Adrenal gland (tissue), 12 donors: ENCODE measurements around the gene PPP1R1C. TPM values are rescaled to one million over a fixed set of nuclear protein-coding genes. Genes with fewer than 3 reads are reported as not detected.
"Not testable (repeated sequence)": the region's sequence is repeated elsewhere in the genome, so short reads cannot be mapped to it uniquely, and the experiment has no call there.

ENCODE experiments used
- DNase-seq, 7 donors: peaks; one replicate each; pipeline ENCODE4 v3.0.0-alpha.2; 2019 to 2020
- H3K27ac ChIP-seq, 5 donors: fragments of 200-600 bp; sonication (generic) in 4 of 5; 1 replicate in 3 of 5; 2 replicates in 2 of 5; pipeline versions ENCODE4 v1.5.1 to v1.8.0; 2016 to 2020; ENCODE audit warnings: mild to moderate bottlenecking in 1 of 5
- H3K27me3 ChIP-seq: fragments of 200-600 bp; 2 replicates; pipeline ENCODE4 v1.8.0; 2021
- H3K36me3 ChIP-seq, 2 donors: fragments of 200-600 bp; replicated peaks in 1 of 2; 1 replicate in 1 of 2; 2 replicates in 1 of 2; pipeline versions ENCODE4 v1.5.1 to v1.8.0; 2018 to 2022
- H3K4me1 ChIP-seq, 2 donors: fragments of 200-600 bp; replicated peaks in 1 of 2; 1 replicate in 1 of 2; 2 replicates in 1 of 2; pipeline versions ENCODE4 v1.5.1 to v1.8.0; 2018 to 2021
- H3K4me3 ChIP-seq, 4 donors: fragments of 200-600 bp; sonication (generic) in 3 of 4; one replicate each; pipeline ENCODE4 v1.5.1; 2016 to 2018
- H3K9me3 ChIP-seq, 3 donors: fragments of 200-600 bp; sonication (generic) in 1 of 3; replicated peaks in 1 of 3; 1 replicate in 2 of 3; 2 replicates in 1 of 3; pipeline versions ENCODE4 v1.5.1 to v1.8.0; 2016 to 2021
- CTCF ChIP-seq, 6 experiments: fragments of 450-650 bp in 4 of 6; fragments of 200-600 bp in 2 of 6; sonication (generic) in 1 of 6; IDR thresholded peaks; 1 replicate in 5 of 6; 2 replicates in 1 of 6; pipeline versions ENCODE4 v1.5.1 to v1.8.0; 2016 to 2021; ENCODE audit warnings: antibody characterized with exemption in 6 of 6, mild to moderate bottlenecking in 2 of 6, moderate library complexity in 1 of 6
- POLR2A ChIP-seq, 2 donors: fragments of 450-650 bp; IDR thresholded peaks; one replicate each; pipeline ENCODE4 v1.6.1; 2017; ENCODE audit warnings: antibody characterized with exemption in 2 of 2, mild to moderate bottlenecking in 2 of 2, moderate library complexity in 1 of 2
- WGBS, 4 donors: extraction: QIAGEN DNeasy Blood & Tissue Kit in 2 of 4; methylation state at CpG; one replicate each; pipeline versions ENCODE4 v1.1.5 to v1.1.7; 2013 to 2017; 5-methylcytosine and 5-hydroxymethylcytosine counted together
- intact Hi-C, 2 donors: fragments of 100-400 bp; cut with DNase I; formaldehyde crosslinking; loops; one replicate each; pipeline versions ENCODE4 v1.14.1 to v1.15.0; 2022 to 2023
- polyA plus RNA-seq, 3 donors: library from polyadenylated mRNA; stranded (reverse); fragments of 200-250 nt in 2 of 3; fragments of 350-450 nt in 1 of 3; fragmentation: Illumina TruSeq in 1 of 3; extraction: RNeasy Lipid Tissue Mini Kit (QIAGEN cat#74804) in 1 of 3; gene quantifications; one replicate each; pipeline ENCODE4 v1.2.3, GENCODE V29; 2013 to 2014
- total RNA-seq, 9 donors: library from RNA; depleted of rRNA in 4 of 9; stranded (reverse); fragments of >200 nt in 4 of 9; fragments of 120-200 nt in 1 of 9; fragmentation: NEBNext Ultra II Directional in 1 of 9; extraction: Animal tissue kit (Norgen Biotek cat#: 25700) in 1 of 9; gene quantifications; one replicate each; pipeline versions ENCODE4 v1.1.0 to v1.2.4, GENCODE V29; 2013 to 2023
- donor health status: healthy with polysubstance abuse.
- donor health status: Bipolar disorder and iron deficiency.
- donor health status: DM: yes; HTN: yes; CAD: no.
- donor health status: DM: no; HTN: no; CAD: no.
- donor health status: DM: no; HTN: no; CAD: no.
- donor health status: DM: yes; HTN: yes; CAD: no.

PPP1R1C gene
- total and polyA plus RNA-seq, 12 donors: 0.29 to 5.9 (median 1.4) TPM; not detected in 3

- Histone ChIP-seq H3K4me1 (no peaks in the 10 kb centered on the region), H3K9me3 (no peaks in the 10 kb centered on the region), H3K36me3 (no peaks in the 10 kb centered on the region), H3K27me3 (no peaks in the 10 kb centered on the region), H3K27ac (no peak overlapping the region), H3K4me3 (no peak overlapping the region)
- intact Hi-C loops: no loop called here
- no peak for DNase-seq
- TF ChIP-seq CTCF (IDR thresholded peaks at IDR 0.05) (no peak), POLR2A (IDR thresholded peaks at IDR 0.05) (no peak)
Measured at GRCh38 chr2:181959508-181959907, 26.1 kb upstream of the PPP1R1C start.

GRCh38 chr2:181961167-181961566, 24.5 kb upstream of the PPP1R1C start:
- H3K9me3 ChIP-seq, H3K27me3 ChIP-seq, H3K4me1 ChIP-seq, H3K27ac ChIP-seq, DNase-seq, H3K4me3 ChIP-seq, intact Hi-C loops, H3K36me3 ChIP-seq: not testable (repeated sequence)
- 92 to 100% (median 94%) methylated on average over 4 to 8 of the region's 8 CpGs for WGBS, 4 donors

- TF ChIP-seq POLR2A (IDR thresholded peaks at IDR 0.05): no peak
- TF ChIP-seq CTCF (IDR thresholded peaks at IDR 0.05): no peak
- Histone ChIP-seq H3K4me1 (no peaks in the 10 kb centered on the region), H3K9me3 (no peaks in the 10 kb centered on the region), H3K4me3 (no peak overlapping the region), H3K27ac (no peak overlapping the region), H3K27me3 (no peaks in the 10 kb centered on the region), H3K36me3 (no peaks in the 10 kb centered on the region)
- DNase-seq: no peak
- 93 to 97% (median 95%) methylated on average over 13 to 20 of the region's 20 CpGs for WGBS, 4 donors
- intact Hi-C loops: no loop called here
Measured at GRCh38 chr2:181962142-181962541, 23.5 kb upstream of the PPP1R1C start.

GRCh38 chr2:181970160-181970794, 15.4 kb upstream of the PPP1R1C start:
- no peaks in the 10 kb centered on the region for H3K4me1 ChIP-seq
- TF ChIP-seq POLR2A (IDR thresholded peaks at IDR 0.05) (no peak), CTCF (IDR thresholded peaks at IDR 0.05) (no peak)
- no peak overlapping the region for H3K27ac ChIP-seq
- no peak overlapping the region for H3K4me3 ChIP-seq
- H3K36me3 ChIP-seq: no peaks in the 10 kb centered on the region
- WGBS, 4 donors: 72 to 86% (median 82%) methylated on average over 2 of the region's 2 CpGs
- no peaks in the 10 kb centered on the region for H3K9me3 ChIP-seq
- intact Hi-C loops: no loop called here
- DNase-seq: no peak
- H3K27me3 ChIP-seq: no peaks in the 10 kb centered on the region

- H3K4me3 ChIP-seq: no peak overlapping the region
- no peak overlapping the region for H3K27ac ChIP-seq
- H3K4me1 ChIP-seq: no peaks in the 10 kb centered on the region
- WGBS, 4 donors: 78 to 100% (median 94%) methylated on average over 3 of the region's 3 CpGs
- no peak for DNase-seq
- TF ChIP-seq CTCF (IDR thresholded peaks at IDR 0.05): no peak
- TF ChIP-seq POLR2A (IDR thresholded peaks at IDR 0.05): no peak
- no peaks in the 10 kb centered on the region for H3K27me3 ChIP-seq
- no peaks in the 10 kb centered on the region for H3K9me3 ChIP-seq
- no peaks in the 10 kb centered on the region for H3K36me3 ChIP-seq
- intact Hi-C loops: no loop called here
Measured at GRCh38 chr2:181971032-181971431, 14.6 kb upstream of the PPP1R1C start.
